NT2/D1 (cell line): Measurements from ENCODE around the gene TMEM51.

Experiments used
- SUZ12 ChIP-seq: IDR thresholded peaks from 2 replicates; pipeline ENCODE4 v1.6.1; 2011; ENCODE audit not compliant: insufficient read length, insufficient read depth; ENCODE audit errors: extremely low read depth
- YY1 ChIP-seq: IDR thresholded peaks from 2 replicates; pipeline ENCODE4 v1.6.1; 2011; ENCODE audit not compliant: insufficient read length, insufficient read depth
- ZNF274 ChIP-seq: IDR thresholded peaks from 2 replicates; pipeline ENCODE4 v1.6.1; 2011; ENCODE audit warnings: mild to moderate bottlenecking, low read depth, low read length

DNA sequence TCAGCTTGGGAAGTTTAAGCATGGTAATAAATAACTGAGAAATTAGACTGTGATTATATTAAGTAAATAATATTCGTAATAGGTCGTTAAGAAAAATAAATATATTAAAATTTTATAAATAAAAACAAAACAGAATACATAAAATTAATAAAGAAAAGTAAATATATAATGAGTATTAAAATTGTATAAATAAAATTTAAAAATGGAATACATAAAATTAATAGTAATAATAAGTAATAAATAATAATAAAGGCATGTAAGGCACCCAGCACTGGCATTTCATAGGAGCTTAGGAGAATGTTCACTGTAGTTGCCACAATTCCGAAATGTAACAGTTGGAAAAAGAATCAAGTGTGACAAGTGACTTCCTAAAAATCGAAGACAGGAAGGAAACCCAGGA, 47.7 kb downstream of the TMEM51 start:
- TF ChIP-seq ZNF274 (no peak), YY1 (no peak), SUZ12 (no peak)
